HTERT RPE-1 (cell line): ENCODE data around the gene GATA5.

Experiments
- in situ Hi-C: fragments of 300-500 bp; cut with MboI; formaldehyde crosslinking; loops from 4 replicates; pipeline ENCODE4 v1.14.3; 2020; ENCODE audit warnings: low sequenced_read_pairs

GATA5 gene

DNA sequence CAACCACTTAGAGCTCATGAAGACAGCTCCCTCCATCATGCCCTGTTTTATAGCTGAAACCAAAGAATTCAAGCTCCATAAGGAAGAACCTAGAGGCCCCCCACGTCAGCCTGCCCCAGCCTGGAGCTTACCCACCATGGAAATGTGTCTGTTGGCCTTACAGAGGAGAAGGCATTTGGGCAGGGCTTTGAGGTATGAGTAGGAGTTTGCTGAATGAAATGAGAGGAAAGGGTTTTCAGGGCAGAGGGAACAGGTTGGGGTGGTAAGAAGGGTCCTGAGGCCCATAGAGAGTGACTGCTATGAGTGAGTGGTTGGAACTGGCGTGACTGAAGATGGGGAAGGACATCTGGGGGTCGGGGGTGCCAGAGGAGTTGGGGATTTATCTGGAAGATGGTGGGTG is 12.7 kb upstream of the GATA5 start:
- in situ Hi-C loops, result no loop called here

- in situ Hi-C loops, result no loop called here
These were observed 12.0 kb upstream of the GATA5 start for GRCh38 chr20:62487561-62488354.

DNA sequence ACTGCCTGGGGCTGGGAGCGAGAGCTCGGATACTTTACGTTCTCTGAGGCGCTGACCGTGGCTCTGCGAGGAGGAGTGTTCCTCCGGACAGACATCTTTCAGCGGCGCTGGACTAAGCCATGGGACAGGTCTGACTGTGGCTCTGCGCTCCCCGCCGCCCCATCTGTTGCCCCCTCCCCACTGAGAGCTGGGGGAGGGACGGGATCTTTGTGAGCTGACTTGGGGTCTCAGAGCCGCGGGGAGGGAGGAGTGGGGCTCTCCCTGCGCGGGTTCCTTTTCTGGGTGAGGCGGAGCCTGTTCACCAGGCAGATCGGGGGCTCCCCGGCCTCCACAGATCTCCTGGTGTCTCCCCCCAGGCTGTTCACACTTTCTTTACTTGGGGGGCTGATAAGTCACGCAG is 11.3 kb upstream of the GATA5 start:
- in situ Hi-C loops, result no loop called here

- in situ Hi-C loops, result no loop called here
These were observed 10.7 kb upstream of the GATA5 start for GRCh38 chr20:62486484-62486883.

DNA sequence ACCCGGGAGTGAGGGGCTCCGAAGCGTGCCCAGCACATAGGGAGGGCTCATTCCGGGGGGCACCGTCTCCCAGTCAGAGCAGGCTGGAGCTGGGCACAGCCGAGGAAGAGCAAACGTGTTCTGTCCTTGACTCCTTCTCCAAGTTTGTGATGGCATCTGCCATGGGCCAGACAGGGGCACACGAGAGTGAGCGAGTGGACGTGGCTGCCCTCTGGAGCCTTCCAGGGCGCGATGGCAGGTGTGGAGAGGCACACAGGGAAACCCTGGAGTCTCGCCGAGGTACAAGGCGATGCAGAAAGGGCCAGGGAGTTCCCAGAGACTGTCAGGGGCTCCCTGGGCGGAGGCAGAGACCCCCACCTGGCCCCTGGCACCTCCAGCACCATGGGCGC is 9.9 kb upstream of the GATA5 start:
- in situ Hi-C loops, result no loop called here

- in situ Hi-C loops, result no loop called here
These were observed 9.4 kb upstream of the GATA5 start for GRCh38 chr20:62485062-62485700.

GRCh38 chr20:62484478-62484877 is 8.7 kb upstream of the GATA5 start:
- in situ Hi-C loops, result no loop called here

DNA sequence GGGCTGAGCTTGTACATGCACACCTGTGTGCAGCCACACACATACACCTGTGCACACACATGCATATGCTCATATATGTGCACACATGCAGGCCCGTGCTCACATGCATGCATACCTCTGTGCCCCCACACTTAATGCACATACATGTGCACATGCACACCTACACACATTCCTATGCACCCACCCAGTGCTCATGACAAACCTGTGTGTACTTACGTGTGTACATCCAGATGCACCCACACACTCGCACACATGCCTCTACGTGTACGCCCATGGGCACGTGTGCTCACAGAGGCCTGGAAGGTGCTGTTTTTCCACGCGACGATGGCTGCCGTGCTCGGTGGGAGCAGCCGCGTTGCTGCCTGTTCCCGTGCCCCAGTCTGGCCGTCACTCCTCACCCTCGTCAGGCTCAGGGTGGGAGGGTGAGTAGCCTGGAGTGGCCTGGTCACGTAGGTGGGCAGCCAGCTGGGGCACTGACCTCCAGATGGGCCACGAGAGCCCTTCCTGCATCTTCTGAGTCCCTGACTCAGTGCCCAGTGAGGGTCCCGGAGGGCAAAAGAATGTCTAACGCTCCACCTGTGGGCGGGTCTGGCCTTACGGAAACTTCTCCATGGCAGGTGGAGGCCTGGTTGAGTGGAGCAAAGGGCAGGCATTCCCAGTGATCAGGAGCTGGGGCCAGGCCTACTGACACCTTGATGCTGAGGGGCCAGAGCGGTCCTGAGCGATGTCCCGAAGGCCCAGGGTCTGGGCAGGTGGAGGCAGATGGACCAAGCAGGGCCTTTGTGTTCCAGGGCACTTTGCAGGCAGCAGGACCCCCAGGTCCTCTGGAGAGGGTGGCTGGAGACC is 8.0 kb upstream of the GATA5 start:
- in situ Hi-C loops, result no loop called here

GRCh38 chr20:62482974-62483373 is 7.2 kb upstream of the GATA5 start:
- in situ Hi-C loops, result no loop called here

GRCh38 chr20:62482146-62482809 is 6.5 kb upstream of the GATA5 start:
- in situ Hi-C loops, result no loop called here

DNA sequence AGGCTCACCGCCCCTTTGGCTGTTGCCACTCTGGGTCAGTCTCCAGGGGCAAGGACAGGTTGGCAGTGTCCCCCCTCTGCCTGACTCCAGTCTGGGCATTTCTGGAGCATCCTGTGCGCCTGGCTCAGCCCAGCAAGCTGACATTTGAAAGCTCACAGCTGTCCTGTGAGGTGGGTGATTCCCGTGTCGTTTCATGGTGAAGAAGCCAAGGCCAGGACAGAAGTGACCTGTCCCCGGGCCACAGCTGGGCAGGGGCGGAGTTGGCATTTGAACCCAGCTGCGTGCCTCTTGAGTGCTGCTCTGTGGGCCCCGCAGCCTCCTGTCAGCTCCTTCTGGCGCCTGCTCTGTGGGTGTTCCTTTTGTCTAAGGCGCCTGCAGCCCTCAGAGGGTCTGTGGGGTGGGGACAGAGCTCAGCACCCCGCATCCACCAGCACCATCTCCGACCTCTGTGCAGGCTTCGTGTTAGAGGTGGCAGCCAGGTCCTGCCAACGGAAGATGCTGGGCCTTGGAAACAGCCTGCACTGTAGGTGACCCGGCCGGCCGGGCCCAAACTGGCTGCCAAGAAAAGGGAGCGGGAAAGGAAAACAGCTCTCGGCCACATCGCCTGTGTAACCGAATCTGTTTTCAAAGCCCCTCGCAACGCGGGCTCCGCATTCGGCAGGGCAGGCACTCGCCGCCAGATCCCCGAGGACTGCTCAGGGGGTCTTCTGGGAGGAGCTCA is 5.8 kb upstream of the GATA5 start:
- in situ Hi-C loops, result no loop called here

DNA sequence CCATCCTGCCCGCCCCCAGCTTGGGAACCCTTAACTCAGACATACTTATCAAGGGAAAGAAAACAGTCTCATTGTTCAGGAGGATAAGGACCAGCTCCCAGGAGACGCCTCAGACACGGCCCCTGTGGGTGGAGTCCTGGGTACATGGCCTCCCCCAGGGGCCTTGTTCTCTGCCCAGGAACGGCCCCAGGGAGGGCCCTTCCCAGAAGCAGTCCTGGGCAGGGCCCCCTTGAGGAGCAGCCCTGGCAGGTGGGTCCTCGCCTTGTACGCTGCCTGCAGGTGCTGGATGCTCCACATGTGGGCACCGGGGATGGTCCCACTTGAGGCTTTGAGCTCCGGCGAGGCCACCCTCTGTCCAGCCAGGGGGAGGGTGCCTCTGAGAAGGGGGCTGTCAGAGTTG is 4.5 kb upstream of the GATA5 start:
- in situ Hi-C loops, result no loop called here

GRCh38 chr20:62479656-62480055 is 3.9 kb upstream of the GATA5 start:
- in situ Hi-C loops, result no loop called here

DNA sequence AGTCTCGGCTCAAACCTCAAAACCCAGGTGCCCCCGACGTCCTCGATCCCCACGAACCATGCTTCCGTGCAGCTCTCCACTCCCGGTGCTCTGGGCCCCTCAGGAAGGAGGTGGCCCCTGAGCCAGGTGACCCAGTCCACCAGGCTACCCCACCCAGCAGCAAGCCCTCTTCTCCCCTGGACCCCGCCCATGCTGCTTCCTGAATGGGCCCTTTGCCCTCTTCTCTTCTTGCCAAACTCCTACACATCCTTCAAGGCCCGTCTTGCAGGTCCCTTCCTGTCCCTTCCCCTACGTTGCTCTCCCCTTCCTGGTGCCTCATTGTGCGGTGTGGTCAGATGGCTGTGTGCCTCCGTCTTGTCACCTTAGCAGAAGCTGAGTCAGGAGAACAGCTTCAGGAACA is 3.4 kb upstream of the GATA5 start:
- in situ Hi-C loops, result no loop called here

GRCh38 chr20:62477669-62478455 is 2.1 kb upstream of the GATA5 start:
- in situ Hi-C loops, result no loop called here

GRCh38 chr20:62476056-62476838 is 452 bp upstream of the GATA5 start:
- in situ Hi-C loops, result no loop called here

GRCh38 chr20:62475027-62475771 is 596 bp downstream of the GATA5 start:
- in situ Hi-C loops, result no loop called here

DNA sequence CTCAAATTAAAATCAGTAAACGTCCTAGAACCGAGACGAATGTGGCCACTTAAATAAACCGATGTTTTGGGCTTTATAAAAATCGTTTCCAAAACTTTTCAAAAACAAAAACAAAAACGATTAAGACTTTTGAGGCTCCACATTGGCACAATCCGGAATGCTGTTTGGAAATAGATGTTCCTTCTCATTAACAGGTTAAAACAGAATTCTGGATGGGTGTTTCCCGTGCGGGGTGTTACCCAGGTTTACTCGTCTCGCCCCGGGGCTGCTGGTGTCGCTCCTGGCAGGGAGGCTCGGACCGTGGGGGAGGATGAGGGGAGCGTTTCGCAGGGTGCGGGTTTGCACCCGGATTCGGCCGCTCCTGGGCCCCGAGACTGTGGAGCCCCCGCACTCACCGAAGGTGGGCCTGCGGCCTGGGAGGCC is 1.2 kb downstream of the GATA5 start:
- in situ Hi-C loops, result no loop called here
